T47D (cell line): Measurements from ENCODE around the gene HES3.

ENCODE experiments used
- DNase-seq, 2 experiments: peaks; one replicate each; pipeline versions ENCODE4 v3.0.0 to v3.0.0-alpha.2; 2011 to 2012; ENCODE audit warnings: low read depth in 1 of 2, low spot score in 1 of 2
- JUND ChIP-seq: IDR thresholded peaks from 2 replicates; pipeline ENCODE4 v1.6.1; 2012; ENCODE audit warnings: low read depth
- in situ Hi-C: cut with HindIII; loops from 2 replicates; pipeline ENCODE4 v1.10.0; 2016; ENCODE audit warnings: low sequenced_read_pairs, low pct_unique_long_range_greater_than_20kb

The HES3 gene

DNA sequence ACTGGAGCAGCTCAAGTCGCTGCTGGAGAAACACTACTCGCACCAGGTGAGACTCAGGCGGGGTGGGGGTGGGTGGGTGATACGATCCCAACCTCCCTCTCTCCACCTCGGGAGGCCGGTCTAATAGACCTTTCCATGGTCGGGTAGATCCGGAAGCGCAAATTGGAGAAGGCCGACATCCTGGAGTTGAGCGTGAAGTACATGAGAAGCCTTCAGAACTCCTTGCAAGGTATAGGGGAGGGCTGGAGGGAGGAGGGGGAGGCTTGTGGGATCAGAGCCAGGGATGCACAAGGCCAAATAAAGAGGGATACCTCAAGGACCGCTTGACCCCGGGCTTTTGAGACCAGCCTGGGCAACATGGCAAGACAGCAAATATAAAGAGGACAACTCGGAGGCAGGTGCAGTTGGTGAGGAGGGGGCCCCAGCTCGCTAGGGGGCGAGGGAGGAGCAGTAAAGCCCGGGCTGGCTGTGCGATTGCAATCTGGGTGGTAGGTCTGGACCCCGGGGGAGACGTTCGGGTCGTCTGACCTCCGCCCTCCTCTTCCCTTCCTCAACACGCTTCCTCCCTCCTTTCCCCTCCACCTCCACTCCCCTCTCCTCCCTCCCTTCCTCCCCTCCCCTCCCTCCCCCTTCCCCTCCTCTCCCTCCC lies 546 bp downstream of the HES3 start:
- no peak for DNase-seq
- no peak for TF ChIP-seq JUND
- in situ Hi-C loops: no loop called here

DNA sequence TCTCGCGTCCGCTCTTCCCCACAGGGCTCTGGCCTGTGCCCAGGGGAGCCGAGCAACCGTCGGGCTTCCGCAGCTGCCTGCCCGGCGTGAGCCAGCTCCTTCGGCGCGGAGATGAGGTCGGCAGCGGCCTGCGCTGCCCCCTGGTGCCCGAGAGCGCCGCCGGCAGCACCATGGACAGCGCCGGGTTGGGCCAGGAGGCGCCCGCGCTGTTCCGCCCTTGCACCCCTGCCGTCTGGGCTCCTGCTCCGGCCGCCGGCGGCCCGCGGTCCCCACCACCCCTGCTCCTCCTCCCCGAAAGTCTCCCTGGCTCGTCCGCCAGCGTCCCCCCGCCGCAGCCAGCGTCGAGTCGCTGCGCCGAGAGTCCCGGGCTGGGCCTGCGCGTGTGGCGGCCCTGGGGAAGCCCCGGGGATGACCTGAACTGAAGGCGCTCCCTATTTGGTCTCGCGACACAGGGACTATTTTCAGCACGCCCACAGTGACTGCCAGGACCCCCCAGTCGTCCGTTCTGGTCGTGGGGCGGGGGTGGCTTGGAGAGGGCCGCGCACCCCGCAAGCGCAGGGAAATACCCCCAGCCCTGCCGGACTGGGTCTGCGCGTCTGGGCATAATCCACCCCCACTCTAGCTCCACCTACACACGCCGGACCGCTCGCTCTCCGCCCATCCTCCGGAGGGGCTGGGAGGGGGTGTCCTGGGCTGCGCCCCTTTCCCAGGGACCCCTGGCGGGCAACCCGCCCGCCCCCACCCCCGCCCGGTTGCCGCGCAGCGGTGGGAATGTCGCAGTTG lies 1.3 kb downstream of the HES3 start:
- DNase-seq: peak; percentile 85 to 90
- in situ Hi-C loops: no loop called here
- TF ChIP-seq JUND: no peak

DNA sequence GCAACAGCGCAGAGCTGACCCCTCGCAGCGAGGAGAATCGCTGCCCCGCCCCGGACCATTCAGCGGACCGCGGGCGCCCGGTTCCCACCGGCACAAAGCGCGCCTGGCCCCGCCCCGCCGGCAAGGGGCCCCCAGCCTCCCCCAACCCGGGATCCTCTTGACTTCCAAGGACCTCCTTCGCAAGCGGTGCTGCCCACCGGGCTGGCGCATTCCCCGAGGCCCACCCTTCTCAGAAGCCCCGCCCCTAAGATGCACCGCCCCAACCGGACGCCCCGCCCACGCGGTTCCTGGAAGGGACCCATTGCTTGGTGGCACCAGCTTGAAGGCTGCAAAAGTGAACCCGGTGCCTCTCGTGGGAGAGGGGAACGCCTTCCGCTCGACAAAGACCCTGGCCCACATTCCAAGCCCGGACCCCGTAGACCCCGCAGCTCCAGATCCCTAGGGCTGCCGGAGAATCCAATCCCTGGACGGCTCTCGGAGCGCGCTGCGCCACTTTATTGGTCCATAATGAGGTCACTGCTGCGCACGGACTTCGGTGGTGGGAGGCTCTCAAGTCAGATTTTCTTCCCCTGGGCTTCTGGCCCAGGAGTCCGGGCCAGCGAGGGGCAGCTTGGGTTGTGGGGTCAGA lies 2.0 kb downstream of the HES3 start:
- in situ Hi-C loops: no loop called here
- no peak for TF ChIP-seq JUND

DNA sequence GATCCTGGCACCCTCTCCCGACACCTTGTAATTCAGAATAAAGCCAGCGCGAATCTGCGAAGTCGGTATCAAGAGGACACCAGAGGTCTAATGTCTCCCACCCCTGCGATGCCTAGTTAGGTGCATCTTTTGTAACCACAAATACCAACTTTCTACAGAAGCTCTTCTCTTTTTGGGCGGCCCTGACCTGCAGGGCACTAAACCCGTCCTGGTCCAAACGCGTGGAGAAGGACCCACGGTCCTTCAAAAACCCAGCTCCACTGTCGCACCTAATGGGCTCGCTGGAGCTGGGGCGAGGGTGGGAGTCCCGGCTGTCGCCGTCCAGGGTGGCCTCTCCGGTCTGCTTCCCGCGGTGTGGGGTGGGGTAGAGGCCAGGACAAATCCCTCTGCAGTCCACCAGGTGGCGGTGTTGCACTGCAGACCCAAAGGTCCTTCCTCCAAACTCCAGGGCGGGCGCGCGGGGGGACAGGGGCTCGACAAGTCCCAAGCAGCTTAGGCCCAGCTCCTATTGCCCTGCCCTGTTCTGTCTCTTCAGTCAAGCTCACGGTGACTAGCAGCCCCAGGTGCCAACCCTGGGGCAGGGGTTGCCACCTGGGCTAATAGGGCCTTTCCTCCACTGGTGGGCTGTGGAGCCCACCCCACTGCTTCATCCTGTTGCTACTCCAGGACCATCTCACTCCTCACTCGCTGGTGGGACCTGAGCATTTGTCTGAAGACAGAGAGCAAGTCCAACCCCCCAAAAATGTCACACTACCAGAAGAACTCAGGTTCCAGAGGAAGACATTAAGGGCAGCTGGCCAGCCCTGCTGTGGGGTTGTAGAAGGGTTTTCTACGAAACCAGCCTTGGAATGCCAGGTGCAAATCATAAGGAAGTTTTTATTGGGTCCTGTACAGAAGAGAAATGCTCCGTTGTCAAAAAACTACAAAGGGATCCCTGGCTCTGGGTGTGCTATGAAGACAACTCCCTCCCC lies 2.8 kb downstream of the HES3 start:
- TF ChIP-seq JUND: no peak
- peak; percentile 75 to 96 for DNase-seq
- in situ Hi-C loops: no loop called here

More for the DNA sequence above, 2.0 kb downstream of the HES3 start:
- DNase-seq: peak; percentile 47 to 69

DNA sequence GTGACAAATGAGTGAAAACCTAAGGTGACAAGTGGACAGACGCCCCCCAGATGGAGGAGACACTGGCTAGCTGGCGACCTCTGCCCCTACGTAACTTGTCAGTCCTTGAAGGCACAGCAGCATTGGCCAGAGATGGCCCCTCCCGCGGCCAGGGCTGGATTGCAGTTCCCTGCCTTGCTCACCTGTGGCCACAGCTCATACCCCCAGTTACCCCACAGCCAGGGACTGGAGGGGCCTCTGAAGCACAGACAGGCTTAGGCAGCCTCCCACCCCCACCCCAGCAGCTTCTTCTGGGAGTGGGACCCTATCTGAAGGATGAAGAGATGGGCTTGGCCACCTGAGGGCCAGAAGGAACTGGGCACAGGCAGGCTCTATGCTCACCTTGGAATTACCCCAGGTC lies 3.7 kb downstream of the HES3 start:
- TF ChIP-seq JUND: no peak
- in situ Hi-C loops: no loop called here

DNA sequence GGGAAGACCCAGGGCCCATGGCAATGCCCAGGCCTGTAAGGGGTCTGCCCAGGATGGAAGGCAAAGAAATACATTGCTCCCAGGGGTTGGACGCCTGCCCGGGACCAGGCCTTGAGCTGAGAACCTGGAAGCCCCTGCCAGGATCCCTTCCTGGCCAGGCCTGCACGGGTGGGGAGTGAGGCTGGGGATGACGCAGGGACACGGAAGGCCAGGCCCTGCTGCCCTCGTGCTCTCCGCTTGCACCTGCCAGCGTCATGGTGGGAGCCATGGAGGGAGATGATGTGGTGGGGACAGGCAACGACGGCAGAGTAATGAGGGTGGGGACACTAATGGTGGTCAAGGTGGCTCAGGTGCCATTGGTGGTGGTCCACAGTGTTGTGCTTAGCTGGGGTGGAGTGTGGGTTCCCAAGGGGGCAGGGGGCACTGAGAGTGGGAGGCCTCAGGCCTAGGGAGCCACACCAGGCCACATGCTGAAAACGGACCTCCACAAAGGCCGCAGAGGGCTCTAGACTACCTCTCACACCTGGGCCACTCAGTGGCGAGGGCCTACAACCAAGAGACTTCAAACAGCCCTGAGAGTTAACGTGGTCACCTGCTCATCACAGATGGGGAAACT lies 4.3 kb downstream of the HES3 start:
- no peak for DNase-seq
- in situ Hi-C loops: no loop called here
- TF ChIP-seq JUND: no peak

More for the DNA sequence above, 3.7 kb downstream of the HES3 start:
- DNase-seq: no peak

DNA sequence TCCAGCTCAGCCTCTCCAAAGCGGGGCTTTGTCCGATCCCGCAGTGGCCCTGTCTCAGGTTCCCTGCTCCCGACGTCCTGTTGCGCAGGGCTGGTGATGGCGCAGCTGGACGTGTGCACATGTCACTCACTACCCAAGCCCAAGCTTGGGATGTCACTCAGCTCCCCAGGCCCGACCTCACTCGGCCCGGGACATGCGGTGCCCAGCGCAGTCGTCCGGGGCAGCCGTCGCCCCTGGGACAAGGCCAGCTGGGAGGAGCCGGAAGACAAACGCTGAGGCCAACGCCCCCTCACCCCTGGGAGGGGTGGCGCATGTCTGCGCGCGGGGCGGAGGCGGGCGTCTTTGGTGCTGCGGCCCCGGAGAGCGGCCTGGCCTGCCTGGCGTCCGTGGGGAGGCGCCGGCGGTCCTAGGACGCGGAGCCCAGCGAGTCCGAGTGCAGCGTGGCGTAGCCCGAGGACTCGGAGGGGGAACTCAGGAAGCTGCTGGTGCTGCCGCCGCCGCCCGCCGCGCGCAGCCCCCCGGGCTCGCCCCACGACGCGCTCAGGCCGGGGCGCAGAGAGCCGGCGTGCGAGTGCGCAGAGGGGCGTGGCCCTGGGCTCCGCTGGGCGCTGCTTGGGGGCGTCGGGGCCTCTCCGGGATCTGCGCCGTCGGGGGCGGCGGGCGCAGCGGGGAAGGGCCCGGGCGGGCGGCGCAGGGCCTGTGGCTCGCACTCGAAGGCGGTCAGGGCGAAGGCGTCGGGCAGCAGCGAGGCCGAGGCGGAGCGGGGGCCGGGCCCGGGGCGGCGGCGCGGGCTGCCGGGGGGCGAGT lies 5.2 kb downstream of the HES3 start:
- no peak for TF ChIP-seq JUND
- DNase-seq: no peak
- in situ Hi-C loops: no loop called here

DNA sequence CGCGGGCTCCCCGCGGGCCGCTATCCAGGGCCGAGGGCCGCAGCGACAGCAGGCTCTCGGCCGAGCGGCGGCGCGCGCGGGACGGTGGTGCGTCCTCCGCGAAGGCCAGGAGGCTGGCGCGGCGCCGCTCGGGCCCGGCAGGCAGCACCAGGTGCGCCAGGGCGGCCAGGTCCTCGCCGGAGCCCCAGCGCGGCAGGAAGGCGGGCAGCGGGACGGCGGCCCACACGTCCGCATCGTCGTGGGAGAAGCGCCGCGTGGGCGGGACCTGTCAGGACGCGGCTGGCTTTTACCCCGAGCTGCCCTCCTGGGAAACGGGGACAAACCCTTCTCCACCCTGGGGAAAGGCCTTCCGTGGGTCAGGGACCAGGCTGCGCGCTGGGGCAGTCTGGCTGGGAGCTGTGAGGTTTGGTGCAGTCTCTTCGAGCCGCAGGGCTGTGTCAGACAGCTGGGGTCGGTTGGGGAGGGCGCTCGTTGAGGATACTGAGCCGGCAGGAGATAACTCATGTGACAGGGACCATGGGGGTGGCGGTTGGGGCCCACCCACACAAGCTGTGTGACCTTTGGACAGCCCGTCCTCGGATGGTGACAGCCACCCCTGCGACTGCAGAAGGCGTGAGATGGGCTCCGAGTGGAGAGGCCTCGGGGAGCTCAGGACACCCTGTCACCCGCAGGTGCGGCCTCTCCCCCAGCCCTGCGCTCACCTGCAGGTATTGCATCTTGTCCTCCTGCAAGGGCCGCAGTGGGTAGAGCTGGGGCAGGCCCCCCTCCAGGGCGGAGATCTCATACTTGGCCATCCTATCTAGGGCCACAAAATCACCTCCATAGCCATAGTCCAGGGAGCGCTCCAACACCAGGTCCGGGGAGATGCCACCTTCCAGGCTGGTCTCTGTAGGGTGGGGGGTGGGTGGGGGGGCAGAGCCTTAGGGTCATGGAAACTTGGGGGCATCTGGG lies 6.0 kb downstream of the HES3 start:
- in situ Hi-C loops: no loop called here
- no peak for TF ChIP-seq JUND
- no peak for DNase-seq

DNA sequence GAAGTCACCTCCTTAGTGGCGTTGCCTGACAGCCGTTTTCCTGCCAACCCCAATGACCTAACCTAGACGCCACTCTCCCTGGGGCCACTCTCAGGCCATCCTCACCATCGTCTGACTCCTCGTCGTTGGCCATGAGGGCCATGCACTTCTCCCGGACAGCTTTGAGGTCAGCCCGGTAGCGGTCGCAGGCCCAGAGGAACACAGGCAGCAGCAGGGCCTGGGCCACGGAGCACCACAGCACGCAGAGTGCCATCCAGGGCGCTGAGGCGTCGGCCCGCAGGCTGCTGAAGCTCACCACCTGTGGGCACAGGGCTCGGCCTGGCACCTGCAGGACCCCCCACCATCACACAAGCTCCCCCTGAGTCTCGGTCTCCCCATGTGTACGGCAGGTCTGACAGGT lies 7.3 kb downstream of the HES3 start:
- no peak for TF ChIP-seq JUND
- DNase-seq: no peak
- in situ Hi-C loops: no loop called here

DNA sequence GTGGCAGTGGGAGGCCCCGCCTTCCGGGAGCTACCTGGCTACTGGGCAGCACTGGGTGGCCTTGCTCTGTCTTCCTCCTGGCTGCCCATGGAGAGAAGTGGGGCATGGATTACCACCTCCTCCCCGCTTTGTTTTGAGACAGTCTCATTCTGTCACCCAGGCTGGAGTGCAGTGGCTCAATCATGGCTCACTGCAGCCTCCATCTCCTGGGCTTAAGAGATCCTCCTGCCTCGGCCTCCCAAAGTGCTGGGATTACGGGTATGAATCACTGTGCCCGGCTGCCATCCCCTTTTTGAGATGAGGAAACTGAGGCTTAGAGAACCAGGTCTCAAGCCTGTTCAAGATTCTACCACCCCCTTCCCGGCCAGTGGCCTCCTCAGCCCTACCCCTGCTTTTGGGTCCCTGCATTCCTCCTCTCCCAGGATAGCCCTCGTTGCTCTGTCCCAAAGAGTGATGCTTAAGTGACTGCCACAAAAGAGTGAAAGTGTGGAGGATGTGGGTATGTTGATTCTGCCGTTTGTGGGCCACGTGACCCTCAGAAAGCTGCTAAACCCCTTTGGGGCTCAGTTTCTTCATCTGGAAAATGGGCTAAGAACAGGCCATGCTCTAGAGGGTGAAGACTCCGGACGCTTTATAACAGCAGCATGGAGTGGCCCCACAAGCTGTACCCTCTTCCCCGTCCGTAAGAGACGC lies 7.8 kb downstream of the HES3 start:
- TF ChIP-seq JUND: no peak
- DNase-seq: no peak
- in situ Hi-C loops: no loop called here
